GM20431 (cell line): ENCODE data around the gene FKBP2.

ENCODE experiments used
- in situ Hi-C: fragments of 300-500 bp; cut with MseI, MboI; formaldehyde crosslinking; loops from one replicate; pipeline ENCODE4 v1.15.0; 2020; ENCODE audit warnings: low sequenced_read_pairs; ENCODE audit not compliant: unreplicated experiment

The FKBP2 gene

DNA sequence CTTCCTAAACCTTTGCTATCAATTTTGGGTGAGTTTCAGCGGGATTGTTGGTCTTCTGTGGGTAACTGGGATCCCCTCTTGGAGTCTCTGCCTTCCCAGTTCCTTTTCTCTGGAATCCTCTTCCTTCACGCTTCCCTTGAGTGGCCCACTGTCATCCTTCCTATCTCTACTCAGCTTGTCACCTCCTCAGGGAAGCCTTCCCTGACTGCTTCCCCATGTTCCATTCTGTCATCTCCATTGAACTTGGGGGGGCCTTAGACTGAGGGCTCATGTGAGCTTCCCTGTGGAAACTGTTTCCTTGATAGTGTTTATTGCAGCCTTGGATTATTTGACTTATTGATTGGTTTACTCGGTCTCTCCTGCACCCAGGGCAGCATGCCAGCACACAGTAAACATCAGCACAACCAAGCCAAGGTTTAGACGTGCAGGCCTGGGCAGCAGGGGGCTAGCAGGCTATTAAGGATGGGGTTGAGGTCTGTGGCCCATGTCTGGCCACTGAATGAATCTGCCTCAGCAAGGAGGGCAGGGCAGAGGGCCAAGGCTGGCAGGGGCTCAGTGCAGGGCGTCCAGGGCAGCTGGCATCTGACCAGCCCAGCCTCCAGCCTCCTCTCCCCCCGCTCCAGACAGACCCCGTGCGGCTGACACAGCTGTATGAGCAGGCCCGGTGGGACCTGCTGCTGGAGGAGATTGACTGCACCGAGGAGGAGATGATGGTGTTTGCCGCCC is 22.1 kb upstream of the FKBP2 start:
- in situ Hi-C loops = no loop called here

DNA sequence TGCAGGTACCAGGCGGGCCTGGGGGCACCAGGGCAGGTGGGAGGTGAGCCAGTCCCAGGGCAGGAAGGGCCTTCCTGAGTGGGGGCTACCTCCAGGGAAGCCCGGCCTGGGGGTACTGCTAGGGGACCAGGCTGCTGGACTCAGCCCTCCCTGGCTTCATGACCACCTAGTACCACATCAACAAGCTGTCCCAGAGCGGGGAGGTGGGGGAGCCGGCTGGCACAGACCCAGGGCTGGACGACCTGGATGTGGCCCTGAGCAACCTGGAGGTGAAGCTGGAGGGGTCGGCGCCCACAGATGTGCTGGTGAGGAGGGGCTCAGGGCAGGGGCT is 21.6 kb upstream of the FKBP2 start:
- in situ Hi-C loops = no loop called here

DNA sequence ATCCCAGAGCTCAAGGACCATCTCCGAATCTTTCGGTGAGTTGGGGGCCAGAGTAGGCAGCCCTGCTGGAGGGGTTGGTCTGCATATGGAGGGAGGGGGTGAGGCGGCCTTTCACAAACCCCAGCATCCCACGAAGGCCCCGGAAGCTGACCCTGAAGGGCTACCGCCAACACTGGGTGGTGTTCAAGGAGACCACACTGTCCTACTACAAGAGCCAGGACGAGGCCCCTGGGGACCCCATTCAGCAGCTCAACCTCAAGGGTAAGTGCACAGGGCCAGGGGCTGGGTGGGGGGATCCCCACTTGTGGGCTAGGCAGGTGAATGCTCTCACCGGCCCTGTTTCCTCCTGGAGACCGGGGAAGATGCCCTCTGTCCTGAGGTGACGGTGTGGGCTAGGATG is 21.1 kb upstream of the FKBP2 start:
- in situ Hi-C loops = no loop called here

DNA sequence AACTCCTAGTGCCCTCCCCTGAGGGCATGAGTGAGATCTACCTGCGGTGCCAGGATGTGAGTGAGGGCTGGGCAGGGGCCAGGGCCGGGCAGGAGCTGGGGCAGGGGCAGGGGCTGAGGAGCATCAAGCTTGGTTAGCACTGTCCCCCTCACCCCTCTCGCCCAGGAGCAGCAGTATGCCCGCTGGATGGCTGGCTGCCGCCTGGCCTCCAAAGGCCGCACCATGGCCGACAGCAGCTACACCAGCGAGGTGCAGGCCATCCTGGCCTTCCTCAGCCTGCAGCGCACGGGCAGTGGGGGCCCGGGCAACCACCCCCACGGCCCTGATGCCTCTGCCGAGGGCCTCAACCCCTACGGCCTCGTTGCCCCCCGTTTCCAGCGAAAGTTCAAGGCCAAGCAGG is 20.6 kb upstream of the FKBP2 start:
- in situ Hi-C loops = no loop called here

DNA sequence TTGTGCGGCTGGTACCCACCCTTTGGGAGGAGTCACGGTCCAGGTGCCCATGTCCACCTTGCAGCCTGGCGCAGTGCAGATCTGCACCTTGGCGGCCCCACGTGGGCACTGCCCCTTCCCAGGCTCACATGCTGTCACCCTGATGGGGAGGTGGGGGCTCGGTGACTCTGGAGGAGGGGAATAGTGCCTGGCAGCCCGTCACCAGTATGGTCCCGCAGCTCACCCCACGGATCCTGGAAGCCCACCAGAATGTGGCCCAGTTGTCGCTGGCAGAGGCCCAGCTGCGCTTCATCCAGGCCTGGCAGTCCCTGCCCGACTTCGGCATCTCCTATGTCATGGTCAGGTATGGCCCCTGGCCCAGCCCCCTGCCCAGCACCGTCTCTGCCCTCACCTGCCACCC is 20.1 kb upstream of the FKBP2 start:
- in situ Hi-C loops = no loop called here

DNA sequence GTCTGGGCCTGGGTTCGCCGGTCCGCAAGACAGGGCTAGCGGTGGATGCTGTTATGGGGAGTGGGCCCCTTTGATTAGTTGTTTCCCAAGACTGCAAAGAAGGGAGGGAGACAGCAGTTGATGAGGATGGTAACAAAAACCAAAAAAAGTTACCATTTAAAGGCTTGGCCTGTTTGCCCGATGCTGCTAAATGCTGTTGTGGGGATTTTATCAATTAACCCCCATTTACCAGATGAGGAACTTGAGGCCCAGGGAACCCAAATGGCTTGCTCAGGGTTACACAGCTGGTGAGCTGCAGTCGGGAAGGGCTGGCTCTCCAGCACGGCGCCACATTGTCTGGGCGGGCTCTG is 18.3 kb upstream of the FKBP2 start:
- in situ Hi-C loops = no loop called here

DNA sequence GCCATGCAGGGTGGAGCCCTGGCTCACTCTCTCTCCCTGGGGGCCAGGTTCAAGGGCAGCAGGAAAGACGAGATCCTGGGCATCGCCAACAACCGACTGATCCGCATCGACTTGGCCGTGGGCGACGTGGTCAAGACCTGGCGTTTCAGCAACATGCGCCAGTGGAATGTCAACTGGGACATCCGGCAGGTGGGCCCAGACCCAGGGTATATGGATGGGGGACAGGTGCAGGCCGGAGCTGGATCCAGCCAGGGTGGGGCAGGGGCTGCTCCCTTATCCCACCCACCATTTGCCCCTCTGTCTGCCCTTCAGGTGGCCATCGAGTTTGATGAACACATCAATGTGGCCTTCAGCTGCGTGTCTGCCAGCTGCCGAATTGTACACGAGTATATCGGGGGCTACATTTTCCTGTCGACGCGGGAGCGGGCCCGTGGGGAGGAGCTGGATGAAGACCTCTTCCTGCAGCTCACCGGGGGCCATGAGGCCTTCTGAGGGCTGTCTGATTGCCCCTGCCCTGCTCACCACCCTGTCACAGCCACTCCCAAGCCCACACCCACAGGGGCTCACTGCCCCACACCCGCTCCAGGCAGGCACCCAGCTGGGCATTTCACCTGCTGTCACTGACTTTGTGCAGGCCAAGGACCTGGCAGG is 17.8 kb upstream of the FKBP2 start:
- in situ Hi-C loops = no loop called here

DNA sequence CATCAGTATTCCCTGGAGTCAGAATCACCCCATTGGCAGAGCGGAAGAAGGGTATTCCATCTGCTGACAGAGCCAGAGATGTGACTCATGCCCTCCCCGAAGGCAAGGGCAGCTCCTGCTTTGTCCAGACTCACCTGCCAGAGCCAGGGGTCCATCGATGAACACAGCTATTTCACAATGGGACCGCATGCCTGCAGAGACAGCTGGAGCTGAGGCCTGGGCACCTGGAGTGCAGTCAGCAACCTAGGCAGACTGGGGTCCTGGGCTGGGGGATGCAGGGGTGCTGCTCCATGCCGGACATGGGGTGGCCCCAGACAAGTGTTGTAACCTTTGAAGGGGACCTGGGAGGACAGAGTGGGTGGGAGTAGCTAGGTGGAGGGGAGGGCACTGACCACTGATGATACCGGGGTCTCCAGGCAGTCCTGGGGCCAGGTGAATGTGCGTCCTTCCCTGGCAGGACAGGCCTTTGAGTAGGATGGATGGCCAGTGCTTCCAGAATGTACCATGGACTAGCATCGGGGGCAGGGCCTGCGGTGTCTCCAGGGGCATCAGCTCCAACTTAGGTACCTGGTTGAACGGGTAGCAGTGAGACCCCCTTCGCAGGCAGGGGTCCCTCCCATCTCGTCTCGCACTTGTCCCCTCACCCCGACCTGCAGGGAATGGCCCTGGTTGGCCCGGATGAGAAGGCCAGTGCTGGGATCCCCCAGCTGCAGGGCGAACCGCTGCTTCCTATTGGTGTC is 16.6 kb upstream of the FKBP2 start:
- in situ Hi-C loops = no loop called here

DNA sequence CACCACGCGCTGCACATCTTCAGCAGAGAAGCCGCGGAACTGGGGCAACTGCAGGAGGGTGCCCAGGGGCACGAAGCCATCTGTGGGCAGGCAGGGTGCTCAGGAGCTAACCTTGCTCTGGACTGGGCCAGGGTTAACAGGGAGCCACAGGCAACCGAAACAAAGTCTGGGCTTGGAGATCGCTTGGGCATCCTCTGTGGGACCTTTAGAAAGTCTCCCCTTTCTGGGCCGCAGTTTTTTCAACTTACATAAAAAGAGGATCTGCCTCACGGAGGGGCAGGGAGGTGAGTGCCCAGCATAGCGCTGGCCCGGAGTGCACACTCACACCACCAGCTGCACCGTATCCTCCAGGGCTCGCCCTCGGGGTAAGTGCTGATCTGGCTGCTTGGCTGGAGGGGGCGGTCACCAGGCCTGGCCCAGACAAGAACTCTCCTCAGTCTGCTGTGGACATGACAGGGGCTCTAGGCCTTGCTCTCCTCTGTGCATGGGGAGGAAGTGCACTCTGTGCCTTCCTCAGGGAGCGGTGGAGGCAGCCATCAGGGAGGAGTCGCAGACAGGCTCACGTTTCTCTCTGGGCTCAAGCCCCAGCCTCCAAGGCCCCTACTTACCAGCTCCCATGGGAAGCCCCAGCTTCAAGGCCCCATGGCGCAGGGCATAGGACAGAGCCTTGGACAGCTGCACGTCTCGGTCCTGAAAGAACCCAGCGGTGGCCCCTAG is 15.8 kb upstream of the FKBP2 start:
- in situ Hi-C loops = no loop called here

DNA sequence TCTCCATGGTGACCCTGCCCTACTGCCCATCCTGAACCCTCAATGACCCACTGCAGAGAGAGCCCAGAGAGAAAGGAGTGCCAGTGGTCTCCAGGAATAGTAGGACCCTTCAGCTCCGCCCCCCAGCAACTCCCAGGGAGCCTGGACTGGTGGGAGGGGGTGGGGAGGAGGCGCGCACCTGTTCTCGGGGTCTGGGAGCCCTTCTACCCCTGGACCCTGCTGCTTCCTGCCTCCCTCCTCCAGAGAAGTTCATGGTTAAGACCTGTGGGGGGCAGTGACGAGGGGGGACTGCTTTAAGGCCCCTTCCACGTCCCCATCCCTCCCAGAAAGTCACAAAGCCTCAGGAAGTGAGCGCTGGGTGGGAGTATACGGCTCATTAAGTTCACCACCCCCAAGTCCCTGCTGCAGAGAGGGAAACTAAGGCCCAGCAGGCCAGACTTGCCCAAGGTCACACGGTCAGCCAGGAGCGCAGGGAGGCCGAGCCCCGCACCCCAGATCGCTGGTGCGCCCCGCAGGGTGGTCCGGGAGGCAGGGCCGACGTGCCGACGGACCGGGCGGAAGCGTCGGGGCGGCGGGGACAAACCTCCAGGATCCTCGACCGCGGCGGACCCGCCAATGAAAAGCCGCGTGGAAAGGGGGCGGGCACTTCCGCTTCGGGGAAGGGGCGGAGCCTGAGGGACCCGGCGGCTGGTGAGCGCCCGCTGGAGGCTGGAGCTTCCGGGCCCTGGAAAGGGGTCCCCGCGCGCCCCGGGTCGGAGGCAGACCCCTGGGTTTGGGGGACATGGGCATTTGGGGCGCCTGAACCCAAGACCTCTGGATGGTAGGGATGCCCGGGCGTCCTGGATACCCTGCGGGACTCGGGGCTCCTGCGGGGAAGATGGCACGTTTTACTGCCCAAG is 15.0 kb upstream of the FKBP2 start, which contains the start of the genes NUDT22 and TRPT1:
Gene NUDT22, plus strand, starts transcription at position 667 of the 899 bp plus-strand sequence. CDS start 379 bp downstream, outside the sequence.
Gene TRPT1, minus strand, starts transcription at position 579 of the 899 bp plus-strand sequence. Its CDS starts 326 bp downstream, at position 253.
- in situ Hi-C loops = no loop called here

DNA sequence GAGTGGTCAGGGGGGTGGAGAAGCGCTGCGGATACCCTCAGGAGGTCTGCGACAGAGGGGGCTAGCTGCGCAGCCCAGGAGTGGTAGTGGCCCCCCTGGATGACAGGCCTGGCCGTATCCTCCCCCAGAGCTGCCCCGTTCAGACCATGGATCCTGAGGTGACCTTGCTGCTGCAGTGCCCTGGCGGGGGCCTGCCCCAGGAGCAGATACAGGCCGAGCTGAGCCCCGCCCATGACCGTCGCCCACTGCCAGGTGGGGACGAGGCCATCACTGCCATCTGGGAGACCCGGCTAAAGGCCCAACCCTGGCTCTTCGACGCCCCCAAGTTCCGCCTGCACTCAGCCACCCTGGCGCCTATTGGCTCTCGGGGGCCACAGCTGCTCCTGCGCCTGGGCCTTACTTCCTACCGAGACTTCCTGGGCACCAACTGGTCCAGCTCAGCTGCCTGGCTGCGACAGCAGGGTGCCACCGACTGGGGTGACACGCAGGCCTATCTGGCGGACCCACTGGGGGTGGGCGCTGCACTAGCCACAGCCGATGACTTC is 14.3 kb upstream of the FKBP2 start:
- in situ Hi-C loops = no loop called here

DNA sequence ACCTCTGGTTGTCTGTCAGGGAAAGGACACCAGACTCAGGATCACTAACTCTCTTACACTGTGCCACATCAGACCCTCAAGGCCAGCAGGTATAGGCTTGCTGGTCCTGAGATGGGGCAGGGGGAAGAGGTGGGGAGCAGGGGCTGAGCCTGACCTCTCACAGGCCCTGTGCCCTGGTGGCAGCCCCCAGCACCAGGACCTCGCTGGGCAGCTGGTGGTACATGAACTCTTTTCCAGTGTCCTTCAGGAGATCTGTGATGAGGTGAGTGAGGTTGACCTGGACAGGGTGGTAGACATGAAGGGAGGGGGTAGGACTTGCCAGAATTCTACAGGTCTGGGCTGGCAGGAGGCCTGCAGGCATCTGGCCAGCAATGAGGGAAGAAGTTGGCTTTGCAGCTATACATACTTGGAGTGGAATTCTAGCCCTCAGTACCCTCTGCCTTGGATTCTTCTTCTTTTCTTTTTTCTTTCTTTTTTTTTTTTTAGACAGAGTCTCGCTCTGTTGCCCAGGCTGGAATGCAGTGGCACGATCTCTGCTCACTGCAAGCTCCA is 13.4 kb upstream of the FKBP2 start:
- in situ Hi-C loops = no loop called here

DNA sequence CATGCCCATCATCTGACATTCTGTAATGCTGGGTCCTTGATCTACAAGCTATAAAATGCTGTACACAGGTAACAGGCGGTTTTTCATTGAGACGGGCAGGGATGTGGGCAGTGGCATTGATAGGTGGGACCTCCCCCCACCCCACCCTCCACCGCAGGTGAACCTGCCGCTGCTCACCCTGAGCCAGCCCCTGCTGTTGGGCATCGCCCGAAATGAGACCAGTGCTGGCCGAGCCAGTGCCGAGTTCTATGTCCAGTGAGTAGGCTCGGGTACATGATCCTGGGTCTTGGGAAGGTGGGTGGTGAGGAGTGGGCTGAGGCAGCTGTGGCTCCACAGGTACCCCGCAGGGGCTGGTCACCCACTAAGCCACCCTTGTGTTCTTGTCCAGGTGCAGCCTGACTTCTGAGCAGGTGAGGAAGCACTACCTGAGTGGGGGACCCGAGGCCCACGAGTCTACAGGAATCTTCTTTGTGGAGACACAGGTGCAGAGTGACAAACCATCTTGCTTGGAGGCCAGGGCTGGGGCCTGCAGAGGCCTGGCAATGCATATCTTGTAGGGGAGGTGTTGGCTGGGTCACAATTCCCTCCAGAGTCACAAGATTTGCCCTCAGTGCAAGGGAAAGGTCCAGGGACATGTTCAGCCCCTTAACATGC is 11.7 kb upstream of the FKBP2 start:
- in situ Hi-C loops = no loop called here

DNA sequence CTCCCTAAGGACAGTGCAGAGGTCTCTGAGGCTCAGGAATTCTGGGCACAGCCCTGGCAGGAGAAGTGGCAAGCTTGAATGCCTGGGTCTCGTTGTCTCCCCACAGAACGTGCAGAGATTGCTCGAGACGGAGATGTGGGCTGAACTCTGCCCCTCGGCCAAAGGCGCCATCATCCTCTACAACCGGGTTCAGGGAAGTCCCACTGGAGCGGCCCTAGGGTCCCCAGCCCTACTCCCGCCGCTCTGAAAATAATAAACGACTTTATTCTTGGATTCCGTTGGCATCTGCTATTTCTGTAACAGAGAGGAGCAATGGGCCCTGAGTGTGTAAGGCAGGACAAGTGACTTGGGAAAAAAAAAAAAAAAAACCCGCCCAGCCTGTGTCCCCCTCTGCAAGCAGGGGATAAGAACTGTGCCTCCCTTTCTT is 11.1 kb upstream of the FKBP2 start:
- in situ Hi-C loops = no loop called here

DNA sequence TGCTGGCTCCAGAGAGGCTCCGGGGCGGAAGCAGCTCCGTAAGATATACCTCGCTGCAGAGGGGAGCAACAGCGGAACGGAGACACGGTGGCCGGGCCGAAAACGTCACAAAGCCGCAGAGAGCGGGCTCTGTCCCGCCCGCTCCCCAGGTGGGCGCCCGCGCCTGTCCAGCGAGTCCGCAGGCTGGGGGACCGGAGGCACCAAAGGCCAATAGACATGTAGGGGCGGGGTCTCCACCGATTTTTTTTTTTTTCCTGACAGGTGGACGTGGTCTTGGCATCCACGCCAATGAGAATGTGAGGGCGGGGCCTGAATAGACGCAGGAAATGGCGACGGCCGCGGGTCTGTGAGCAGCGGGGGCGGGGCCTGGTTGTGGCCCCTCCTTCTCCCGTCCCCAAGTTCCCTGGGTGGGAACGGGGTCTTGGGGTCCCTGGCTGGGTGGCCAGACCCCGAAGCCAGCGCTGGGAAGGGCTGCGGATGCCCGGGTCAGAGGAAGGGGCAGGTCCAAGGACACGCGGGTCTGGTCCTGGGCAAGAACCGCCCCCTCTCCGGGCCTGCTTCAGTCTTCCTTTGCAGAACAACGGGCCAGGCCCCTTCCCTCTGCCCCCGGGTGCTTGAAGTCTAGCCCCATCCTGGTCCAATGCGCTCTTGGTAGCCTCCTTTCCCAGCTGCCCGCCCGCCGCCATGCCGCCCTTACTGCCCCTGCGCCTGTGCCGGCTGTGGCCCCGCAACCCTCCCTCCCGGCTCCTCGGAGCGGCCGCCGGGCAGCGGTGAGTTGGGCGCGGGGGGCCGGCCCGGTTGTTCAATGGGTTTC is 10.5 kb upstream of the FKBP2 start, which contains the start of gene DNAJC4:
Gene DNAJC4, plus strand, starts transcription at position 378 of the 814 bp plus-strand sequence. Its CDS starts 307 bp downstream, at position 685.
- in situ Hi-C loops = no loop called here

DNA sequence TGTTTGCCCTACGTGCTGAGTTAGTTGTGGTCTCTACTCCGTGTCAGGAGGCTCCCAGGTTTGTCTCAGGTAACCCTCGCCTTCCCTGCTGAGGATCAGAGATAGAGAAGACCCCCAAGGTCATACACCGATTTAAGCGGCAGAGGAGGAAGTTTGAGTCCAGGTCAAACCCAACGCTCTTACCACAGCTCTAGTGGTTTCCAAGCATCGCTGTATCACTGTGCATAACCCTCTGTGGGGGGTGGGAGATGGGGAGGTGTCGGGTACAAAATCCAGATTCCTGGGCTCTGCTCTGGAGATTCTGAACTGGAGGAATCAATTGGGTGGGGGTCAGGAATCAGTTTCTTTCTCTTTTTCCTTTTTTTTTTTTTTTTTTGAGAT is 9.9 kb upstream of the FKBP2 start:
- in situ Hi-C loops = no loop called here

DNA sequence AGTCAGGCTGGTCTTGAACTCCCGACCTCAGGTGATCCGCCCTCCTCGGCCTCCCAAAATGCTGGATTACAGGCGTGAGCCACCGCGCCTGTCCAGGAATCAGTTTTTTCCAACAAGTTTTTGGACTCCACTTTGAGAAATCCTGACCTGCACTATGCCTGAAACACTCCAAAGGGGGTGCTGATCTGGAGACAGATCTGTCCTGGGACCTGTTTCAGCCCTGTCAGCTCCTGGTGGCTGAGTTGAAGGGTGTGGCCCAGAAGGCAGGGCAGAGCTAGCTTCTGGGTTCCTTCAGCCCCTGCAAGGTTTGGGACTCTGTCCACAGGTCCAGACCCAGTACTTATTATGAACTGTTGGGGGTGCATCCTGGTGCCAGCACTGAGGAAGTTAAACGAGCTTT is 9.3 kb upstream of the FKBP2 start:
- in situ Hi-C loops = no loop called here
